Muscle of leg (tissue), 11 donors: Measurements from ENCODE around the gene RIMKLA. TPM values are rescaled to one million over a fixed set of nuclear protein-coding genes. Genes with fewer than 3 reads are reported as not detected.

Source experiments
- DNase-seq: peaks from one replicate; pipeline ENCODE4 v3.0.0; 2013
- H3K27ac ChIP-seq: one replicate; pipeline ENCODE4 v1.5.1; 2013; ENCODE audit warnings: mild to moderate bottlenecking, low read length, control low read depth
- H3K27me3 ChIP-seq: one replicate; pipeline ENCODE4 v1.6.1; 2013; ENCODE audit warnings: low read length; ENCODE audit not compliant: control insufficient read depth, insufficient read depth
- H3K36me3 ChIP-seq: one replicate; pipeline ENCODE4 v1.6.1; 2013; ENCODE audit warnings: low read length; ENCODE audit not compliant: control insufficient read depth, insufficient read depth
- H3K4me1 ChIP-seq: one replicate; pipeline ENCODE4 v1.6.1; 2013; ENCODE audit warnings: low read length; ENCODE audit not compliant: control insufficient read depth, insufficient read depth
- H3K4me3 ChIP-seq: one replicate; pipeline ENCODE4 v1.5.1; 2013; ENCODE audit warnings: low read length, control low read depth
- H3K9me3 ChIP-seq: replicated peaks from 2 replicates; pipeline ENCODE4 v1.6.1; 2013; ENCODE audit warnings: low read depth, low read length; ENCODE audit not compliant: control insufficient read depth
- WGBS: methylation state at CpG from one replicate; pipeline ENCODE4 v1.1.5; 2013; ENCODE audit warnings: missing lambda C conversion rate; ENCODE audit not compliant: insufficient coverage; 5-methylcytosine and 5-hydroxymethylcytosine counted together
- polyA plus RNA-seq, 8 donors: library from polyadenylated mRNA; unstranded; fragments of 120-200 nt; gene quantifications; one replicate each; pipeline versions ENCODE4 v1.2.1 to v1.2.3, GENCODE V29; 2013; ENCODE audit warnings: inconsistent platforms in 1 of 8, low replicate concordance in 1 of 8; ENCODE audit not compliant: insufficient read length in 8 of 8, insufficient read depth in 1 of 8
- total RNA-seq: library from RNA; stranded (reverse); fragments of 120-200 nt; gene quantifications from one replicate; pipeline ENCODE4 v1.2.4, GENCODE V29; 2013

Gene RIMKLA
- total and polyA plus RNA-seq, 9 donors, result 0.55 to 2.0 (median 0.91) TPM

- Histone ChIP-seq H3K27ac (no peak overlapping the region), H3K4me1 (no peaks in the 10 kb centered on the region), H3K36me3 (no peaks in the 10 kb centered on the region), H3K9me3 (no peaks in the 10 kb centered on the region), H3K27me3 (peaks cover 6% of the 10 kb centered on the region), H3K4me3 (no peak overlapping the region)
- DNase-seq, result no peak
- WGBS, result 100% methylated on average over 1 of the region's 1 CpG
Observed at GRCh38 chr1:42403880-42404400, 23.3 kb downstream of the RIMKLA start.

GRCh38 chr1:42414551-42415496 is 34.2 kb downstream of the RIMKLA start:
- Histone ChIP-seq H3K4me1 (peaks cover 25% of the 10 kb centered on the region), H3K27ac (no peak overlapping the region), H3K36me3 (no peaks in the 10 kb centered on the region), H3K27me3 (no peaks in the 10 kb centered on the region), H3K9me3 (no peaks in the 10 kb centered on the region), H3K4me3 (no peak overlapping the region)
- no peak for DNase-seq
- WGBS, result 60% methylated on average over 9 of the region's 17 CpGs

GRCh38 chr1:42417166-42417565 is 36.6 kb downstream of the RIMKLA start:
- H3K4me1 ChIP-seq, result peaks cover 47% of the 10 kb centered on the region
- no peaks in the 10 kb centered on the region for H3K27me3 ChIP-seq
- peak overlapping the region; percentile 42 for H3K27ac ChIP-seq
- no peak overlapping the region for H3K4me3 ChIP-seq
- peak; percentile 82 for DNase-seq
- WGBS, result 80% methylated on average over 1 of the region's 3 CpGs
- no peaks in the 10 kb centered on the region for H3K36me3 ChIP-seq
- no peaks in the 10 kb centered on the region for H3K9me3 ChIP-seq

- Histone ChIP-seq H3K4me3 (no peak overlapping the region), H3K9me3 (no peaks in the 10 kb centered on the region), H3K27ac (no peak overlapping the region), H3K27me3 (no peaks in the 10 kb centered on the region), H3K4me1 (peaks cover 57% of the 10 kb centered on the region), H3K36me3 (no peaks in the 10 kb centered on the region)
- DNase-seq, result no peak
- no CpG with 5 or more reads among the region's 1 CpG for WGBS
Observed at GRCh38 chr1:42418516-42418915, 37.9 kb downstream of the RIMKLA start.

GRCh38 chr1:42419126-42419821 is 38.7 kb downstream of the RIMKLA start:
- no peak overlapping the region for H3K4me3 ChIP-seq
- H3K4me1 ChIP-seq, result peaks cover 61% of the 10 kb centered on the region
- DNase-seq, result peak; percentile 90
- WGBS, result 50% methylated on average over 1 of the region's 5 CpGs
- peak overlapping the region; percentile 83 for H3K27ac ChIP-seq
- H3K36me3 ChIP-seq, result no peaks in the 10 kb centered on the region
- H3K9me3 ChIP-seq, result no peaks in the 10 kb centered on the region
- no peaks in the 10 kb centered on the region for H3K27me3 ChIP-seq

GRCh38 chr1:42420121-42420520 is 39.5 kb downstream of the RIMKLA start:
- Histone ChIP-seq H3K4me1 (peaks cover 61% of the 10 kb centered on the region), H3K27me3 (no peaks in the 10 kb centered on the region), H3K9me3 (no peaks in the 10 kb centered on the region), H3K4me3 (no peak overlapping the region), H3K36me3 (no peaks in the 10 kb centered on the region), H3K27ac (peak overlapping the region; percentile 83)
- DNase-seq, result peak; percentile 59
- 40% methylated on average over 1 of the region's 7 CpGs for WGBS

GRCh38 chr1:42420911-42421585 is 40.5 kb downstream of the RIMKLA start:
- peak overlapping the region; percentile 83 for H3K27ac ChIP-seq
- peak; percentile 96 for DNase-seq
- H3K4me1 ChIP-seq, result peaks cover 61% of the 10 kb centered on the region
- no peaks in the 10 kb centered on the region for H3K9me3 ChIP-seq
- no peaks in the 10 kb centered on the region for H3K36me3 ChIP-seq
- WGBS, result 8% methylated on average over 8 of the region's 10 CpGs
- H3K4me3 ChIP-seq, result no peak overlapping the region
- no peaks in the 10 kb centered on the region for H3K27me3 ChIP-seq

- Histone ChIP-seq H3K9me3 (no peaks in the 10 kb centered on the region), H3K4me3 (no peak overlapping the region), H3K27ac (no peak overlapping the region), H3K4me1 (peaks cover 53% of the 10 kb centered on the region), H3K36me3 (no peaks in the 10 kb centered on the region), H3K27me3 (no peaks in the 10 kb centered on the region)
- WGBS, result 14% methylated on average over 6 of the region's 9 CpGs
- peak; percentile 60 for DNase-seq
Observed at GRCh38 chr1:42422737-42423136, 42.1 kb downstream of the RIMKLA start.

GRCh38 chr1:42423681-42424080 is 43.1 kb downstream of the RIMKLA start:
- WGBS, result 100% methylated on average over 2 of the region's 3 CpGs
- Histone ChIP-seq H3K27ac (peak overlapping the region; percentile 56), H3K4me1 (peaks cover 46% of the 10 kb centered on the region), H3K9me3 (no peaks in the 10 kb centered on the region), H3K36me3 (no peaks in the 10 kb centered on the region), H3K27me3 (no peaks in the 10 kb centered on the region), H3K4me3 (no peak overlapping the region)
- peak; percentile 43 for DNase-seq

- no peak overlapping the region for H3K4me3 ChIP-seq
- H3K36me3 ChIP-seq, result no peaks in the 10 kb centered on the region
- no peaks in the 10 kb centered on the region for H3K27me3 ChIP-seq
- WGBS, result no CpG with 5 or more reads among the region's 4 CpGs
- H3K27ac ChIP-seq, result no peak overlapping the region
- H3K4me1 ChIP-seq, result peaks cover 42% of the 10 kb centered on the region
- DNase-seq, result no peak
- no peaks in the 10 kb centered on the region for H3K9me3 ChIP-seq
Observed at GRCh38 chr1:42424201-42424600, 43.6 kb downstream of the RIMKLA start.
